NCI-H2081 (cell line): Measurements from ENCODE around the gene ARHGEF38.
"Not testable (repeated sequence)": the region's sequence is repeated elsewhere in the genome, so short reads cannot be mapped to it uniquely, and the experiment has no call there.

Experiments used
- DNase-seq, 2 experiments: peaks; one replicate each; lab custom pipeline; 2025; lab: John Stamatoyannopoulos, UW

ARHGEF38 gene

DNA sequence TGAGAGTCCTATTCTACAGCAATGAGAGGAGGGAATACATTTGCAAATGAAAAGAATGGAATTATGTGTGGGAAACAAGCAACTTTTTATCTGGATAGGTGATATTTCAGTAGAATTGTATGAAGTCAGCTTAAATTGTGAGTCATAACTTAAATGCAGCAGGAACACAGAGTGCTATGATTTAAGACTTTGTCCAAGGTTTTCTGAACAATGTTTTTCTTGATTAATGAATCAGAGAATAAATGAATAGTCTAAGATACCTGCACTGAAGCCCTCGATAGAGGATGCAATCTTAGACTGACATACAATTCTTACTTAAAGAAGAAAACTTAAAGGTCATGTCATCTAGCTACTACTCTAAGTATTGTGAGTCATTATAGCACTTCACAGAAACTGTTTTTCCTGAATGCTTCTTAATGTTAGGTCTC, 8.0 kb downstream of the ARHGEF38 start:
- no peak for DNase-seq

DNA sequence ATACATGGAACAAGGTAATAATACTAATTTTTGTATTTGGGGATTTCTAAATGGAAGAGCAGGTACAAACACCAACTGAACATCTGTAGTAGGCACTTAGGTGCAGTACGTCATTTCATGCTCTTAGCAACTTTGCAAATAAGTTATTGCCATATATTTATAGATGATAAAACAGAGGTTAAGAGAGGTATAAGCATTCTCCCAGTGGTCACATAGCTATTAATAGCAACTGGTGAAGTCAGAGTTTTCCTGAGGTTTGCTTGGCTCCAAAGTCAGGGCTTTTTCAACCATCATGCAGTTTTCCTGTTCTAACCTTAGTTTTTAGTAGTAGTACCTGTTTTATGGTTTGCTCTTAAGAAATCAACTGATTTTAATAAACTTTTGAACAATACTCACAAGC, 10.9 kb downstream of the ARHGEF38 start:
- no peak for DNase-seq

DNA sequence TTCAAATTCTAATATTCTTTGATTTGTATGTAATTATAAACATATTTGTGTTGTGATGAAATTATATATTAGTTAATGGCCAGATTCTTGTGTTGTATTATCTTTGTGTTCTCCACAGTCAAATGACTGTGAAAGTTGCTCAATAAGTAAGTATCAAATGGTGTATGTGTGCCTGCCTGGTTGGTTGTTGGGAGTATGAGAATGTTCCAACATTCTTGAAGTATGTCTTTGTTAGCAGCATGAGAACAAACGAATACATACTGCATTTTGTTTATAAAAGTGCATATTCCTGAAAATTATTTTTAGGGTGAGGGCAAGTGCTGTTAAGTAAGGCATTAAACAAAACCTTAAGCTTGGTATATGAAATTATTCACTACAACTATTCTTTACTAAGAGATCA, 16.2 kb downstream of the ARHGEF38 start:
- no peak for DNase-seq

DNA sequence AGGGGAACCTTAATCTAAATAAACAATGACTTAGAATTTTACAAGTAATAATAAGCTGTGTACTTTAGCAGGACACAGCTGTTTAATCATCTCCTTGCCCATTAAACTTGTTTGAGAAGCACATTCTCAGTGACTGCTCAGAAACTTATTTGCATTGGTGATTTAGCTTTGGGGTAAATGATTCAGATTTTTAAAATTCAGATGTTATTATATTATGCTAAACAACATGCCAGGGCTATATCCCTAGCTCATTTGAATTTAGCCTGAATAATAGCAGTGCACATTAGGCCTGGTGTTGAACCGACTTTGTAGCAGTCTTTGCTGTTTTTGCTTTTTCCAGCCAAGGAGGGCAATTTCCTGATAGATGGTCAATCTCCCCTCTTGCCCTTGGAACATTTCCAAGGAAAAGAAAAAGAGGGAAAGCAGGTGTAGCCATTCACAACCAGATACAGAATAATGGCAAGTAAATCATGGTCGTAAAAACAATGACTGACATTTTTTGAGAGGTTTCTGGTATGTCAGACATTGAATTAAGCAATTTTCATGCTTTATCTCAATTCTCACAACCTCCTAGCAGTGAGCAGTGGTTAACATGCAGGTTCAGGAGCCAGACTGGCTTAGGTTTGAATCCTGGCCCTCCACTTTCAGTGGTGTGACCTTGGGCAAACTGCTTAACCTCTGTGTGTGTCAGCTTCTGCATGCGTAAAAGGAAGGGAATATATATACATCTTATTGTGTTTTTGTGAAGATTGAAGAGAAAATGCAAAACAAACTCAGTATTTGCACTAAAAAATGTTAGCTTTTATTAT, 16.8 kb downstream of the ARHGEF38 start:
- peak in 1 of 2 experiments; percentile 18 for DNase-seq

DNA sequence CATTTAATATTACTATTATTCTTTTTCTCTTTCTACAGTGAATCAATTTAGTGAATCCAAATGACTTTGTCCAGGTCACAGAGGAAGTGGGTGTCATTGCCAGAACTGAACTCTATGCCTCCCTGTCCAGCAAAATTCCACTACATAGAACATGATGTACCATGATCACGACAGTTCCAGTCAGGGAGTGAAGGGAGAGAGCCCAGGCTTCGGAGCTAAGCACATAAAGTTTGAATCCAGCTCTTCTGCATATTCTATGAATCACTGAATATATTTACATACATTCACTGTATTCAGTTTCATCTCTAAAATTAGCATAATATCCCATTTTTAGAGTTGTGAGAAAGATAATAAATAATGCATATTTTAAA, 17.4 kb downstream of the ARHGEF38 start:
- DNase-seq: no peak

DNA sequence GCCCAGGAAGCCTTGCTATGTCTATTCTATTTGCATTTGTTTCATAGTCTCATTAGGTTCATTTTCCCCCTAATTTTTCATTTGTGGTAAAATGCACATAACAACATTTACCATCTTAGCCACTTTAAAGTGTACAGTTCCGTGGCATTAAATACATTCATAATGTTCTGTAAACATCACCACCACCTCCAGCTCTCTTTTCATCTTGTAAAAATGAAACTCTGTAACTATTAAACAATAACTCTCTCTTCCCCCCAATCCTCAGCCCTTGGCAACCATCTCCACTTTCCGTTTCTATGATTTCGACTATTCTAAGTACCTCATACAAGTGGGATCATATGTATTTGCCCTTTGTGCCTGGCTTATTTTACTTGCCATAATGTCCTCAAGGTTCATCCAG, 19.9 kb downstream of the ARHGEF38 start:
- DNase-seq: no peak

DNA sequence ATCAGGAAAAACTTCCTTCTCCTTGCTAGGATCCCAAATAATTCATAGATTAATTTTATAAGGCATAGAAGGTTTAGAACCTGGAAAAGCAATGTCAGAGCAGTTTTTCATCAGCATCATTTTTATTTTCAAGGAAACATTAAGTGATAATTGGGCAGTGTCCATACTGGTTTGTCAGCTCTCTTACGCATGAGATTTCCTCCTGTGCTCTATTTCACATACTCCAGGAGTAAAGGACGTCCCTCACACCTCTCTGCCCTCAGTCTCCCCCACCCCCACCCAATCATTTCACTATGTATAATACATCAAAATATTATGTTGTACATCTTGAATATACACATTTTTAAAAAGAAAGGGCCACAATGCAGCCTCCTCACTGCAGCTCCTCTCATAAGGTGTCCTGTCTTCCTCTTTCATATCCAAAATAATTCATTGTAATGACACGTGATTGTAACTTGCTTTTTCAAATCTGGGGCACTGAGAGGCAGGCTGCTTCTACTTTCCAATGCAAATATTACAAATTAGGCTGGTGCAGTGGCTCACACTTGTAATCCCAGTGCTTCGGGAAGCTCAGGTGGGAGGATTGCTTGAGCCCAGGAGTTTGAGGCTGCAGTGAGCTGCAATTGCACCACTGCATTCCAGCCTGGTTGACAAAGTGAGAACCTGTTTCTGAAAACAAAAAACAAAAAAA, 34.4 kb downstream of the ARHGEF38 start:
- no peak for DNase-seq

DNA sequence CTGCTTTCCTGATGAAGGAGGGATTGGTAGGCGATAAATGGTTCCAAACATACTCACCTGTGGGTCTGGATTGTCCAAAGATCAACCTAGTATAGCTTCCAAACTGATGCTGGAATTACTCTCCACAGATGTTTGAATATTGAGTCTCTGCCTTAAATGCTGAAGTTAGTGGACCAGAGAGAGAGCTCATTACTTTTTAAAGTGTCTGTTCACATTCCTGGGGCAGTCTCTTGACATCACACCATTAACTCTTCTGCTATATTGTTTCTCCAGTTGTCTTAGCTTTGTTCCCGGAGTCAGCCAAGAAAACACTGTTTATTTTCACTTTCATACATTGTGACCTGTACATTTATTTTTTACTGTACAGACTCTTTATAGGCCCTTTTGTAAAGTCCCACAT, 35.4 kb downstream of the ARHGEF38 start:
- DNase-seq: no peak

DNA sequence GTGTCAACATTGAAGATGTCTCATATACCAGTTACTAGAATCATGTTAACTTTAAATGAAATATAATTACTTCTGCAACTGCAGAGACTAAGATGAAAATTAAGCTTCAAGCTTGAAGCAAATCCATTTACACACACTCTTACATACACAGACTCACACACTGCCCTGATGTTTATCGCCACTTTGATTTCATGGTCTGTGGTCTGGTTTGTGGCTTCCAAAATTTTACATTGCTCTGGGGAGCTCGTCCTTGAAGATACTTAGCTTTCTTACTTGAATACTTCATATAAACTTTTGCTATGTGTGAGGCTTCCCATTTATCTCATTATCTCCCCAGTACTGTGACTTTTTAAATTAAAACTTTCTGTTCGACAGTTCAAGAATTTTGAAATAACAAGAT, 35.8 kb downstream of the ARHGEF38 start:
- DNase-seq: no peak

DNA sequence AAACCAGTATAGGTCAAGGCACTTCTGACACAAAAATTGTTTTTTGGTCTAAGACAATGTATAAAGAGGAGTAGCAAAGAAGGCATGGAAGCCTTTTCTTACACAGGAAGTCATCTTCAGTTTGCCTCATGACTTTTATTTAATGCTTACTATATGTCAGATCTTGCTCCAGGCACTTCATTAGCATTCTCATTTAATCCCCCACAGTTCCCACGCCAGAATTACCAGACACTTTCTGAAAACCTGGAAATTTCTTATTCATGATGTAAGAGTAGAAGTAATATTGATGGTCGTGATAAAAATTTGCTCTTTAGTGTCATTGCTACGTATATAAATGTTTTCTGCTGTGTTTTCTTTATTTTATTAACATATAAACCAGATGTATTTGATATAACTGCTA, 39.2 kb downstream of the ARHGEF38 start:
- DNase-seq: no peak

DNA sequence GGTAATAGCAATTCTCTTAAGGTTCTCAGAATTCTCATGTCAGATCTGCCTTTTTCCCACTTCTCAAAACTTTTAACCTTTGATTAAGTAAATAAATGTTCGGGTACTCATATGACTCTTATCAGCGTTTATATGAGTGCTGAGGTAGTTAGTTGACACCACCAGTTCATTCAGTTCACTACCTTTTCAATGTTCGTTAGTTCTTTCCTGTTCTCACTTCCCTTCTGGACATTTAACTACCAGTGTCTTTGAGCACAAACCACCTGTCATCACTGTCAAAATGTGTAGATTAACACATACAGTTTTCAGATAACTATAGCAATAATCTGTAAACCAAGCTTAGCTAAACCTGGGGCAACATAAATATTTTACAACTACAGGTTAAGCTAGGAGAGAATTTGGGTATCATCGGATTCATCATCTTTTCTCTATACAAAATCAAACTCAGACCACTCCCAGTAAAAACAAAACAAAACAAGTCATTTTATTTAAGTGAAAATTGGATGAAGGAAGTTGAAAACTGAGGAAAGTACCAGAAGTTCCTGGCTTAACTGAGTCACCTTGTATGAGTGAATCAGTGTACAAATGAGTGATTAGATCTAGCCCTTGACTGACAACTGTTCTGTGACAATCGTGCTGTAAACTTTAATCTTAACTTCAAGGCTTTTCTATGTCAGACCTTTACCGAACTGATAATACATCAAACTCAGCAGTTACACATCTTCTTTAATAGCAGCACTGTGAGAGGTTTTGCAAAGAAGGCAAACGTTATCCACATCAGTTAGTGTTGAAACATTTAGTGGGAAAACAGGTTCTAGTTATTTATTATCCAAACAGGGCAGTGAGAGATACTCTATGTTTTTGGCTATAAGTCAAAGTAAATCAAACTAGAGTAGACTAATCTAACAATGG, 41.9 kb downstream of the ARHGEF38 start:
- DNase-seq: no peak

DNA sequence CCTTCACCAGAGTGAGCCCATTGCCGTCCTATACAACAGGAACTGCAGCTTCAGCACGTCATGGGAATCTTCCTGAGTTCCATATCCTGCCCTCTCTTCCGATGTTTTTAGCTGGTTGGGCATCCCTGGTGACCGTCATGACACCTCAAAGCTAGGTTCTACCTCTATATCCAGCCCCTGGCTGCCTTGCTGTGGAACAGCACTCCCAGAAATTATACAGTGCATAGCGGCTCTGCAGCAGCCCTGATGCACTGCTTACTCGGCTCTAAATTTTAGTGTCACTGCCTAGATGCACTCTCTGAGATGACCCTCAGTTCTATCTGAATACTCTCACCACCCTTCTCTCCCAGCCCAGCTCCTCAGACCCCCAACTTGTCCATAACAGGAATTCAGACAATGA, 44.3 kb downstream of the ARHGEF38 start:
- DNase-seq: no peak

DNA sequence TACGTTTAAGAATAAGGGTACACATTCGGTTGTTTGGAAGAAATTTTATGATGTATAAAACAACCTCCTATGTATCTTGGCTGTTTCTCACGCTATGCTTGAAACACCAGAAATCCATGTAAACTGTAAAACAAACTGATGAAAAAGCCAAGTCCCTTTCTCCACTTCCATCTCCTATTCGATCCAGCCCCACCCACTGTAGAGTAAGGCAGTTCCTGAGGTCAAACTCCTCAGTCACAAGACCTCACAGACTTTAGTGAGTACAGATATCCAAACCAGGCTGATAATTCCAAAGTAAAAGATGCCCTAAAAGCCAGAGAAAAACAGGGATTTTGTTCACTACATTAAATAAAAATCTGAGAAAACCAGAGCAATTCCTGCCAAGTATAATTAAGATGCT, 45.6 kb downstream of the ARHGEF38 start:
- no peak for DNase-seq

DNA sequence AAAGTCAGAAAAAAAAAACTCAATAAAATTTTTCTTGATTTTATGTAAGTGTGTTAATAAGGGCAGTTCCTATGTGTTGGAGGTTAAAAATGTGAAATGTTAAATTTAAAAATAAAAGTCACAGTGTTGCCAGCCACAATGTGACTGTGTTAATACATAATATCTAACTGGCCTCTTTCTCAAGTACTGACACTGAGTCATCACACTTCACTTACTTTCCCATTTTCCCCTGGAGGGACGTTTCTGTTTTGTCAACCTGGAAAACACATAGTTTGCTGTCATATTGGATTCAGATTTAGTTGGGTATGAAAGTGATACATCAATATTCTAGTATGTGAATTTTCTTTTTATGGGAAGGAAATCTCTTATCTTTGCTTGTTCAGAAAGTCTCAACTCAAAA, 46.4 kb downstream of the ARHGEF38 start:
- no peak for DNase-seq

DNA sequence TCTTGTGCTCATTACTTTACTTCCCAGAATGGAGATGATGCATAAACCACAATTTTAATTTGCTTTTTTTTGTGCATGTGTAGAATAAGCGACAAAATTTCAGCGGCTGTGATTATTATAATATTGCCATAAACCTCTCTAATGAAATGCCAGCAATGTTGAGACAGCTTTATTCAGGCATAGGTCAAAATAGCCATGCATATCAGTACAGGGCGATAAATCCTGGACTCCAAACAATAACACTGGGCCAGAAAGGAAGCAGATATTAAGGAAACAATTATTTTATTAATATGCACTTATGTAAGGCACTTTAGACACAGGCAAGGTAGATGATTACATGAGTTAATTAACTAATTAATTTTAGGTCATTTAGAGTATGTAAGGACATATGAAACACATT, 47.1 kb downstream of the ARHGEF38 start:
- DNase-seq: no peak

DNA sequence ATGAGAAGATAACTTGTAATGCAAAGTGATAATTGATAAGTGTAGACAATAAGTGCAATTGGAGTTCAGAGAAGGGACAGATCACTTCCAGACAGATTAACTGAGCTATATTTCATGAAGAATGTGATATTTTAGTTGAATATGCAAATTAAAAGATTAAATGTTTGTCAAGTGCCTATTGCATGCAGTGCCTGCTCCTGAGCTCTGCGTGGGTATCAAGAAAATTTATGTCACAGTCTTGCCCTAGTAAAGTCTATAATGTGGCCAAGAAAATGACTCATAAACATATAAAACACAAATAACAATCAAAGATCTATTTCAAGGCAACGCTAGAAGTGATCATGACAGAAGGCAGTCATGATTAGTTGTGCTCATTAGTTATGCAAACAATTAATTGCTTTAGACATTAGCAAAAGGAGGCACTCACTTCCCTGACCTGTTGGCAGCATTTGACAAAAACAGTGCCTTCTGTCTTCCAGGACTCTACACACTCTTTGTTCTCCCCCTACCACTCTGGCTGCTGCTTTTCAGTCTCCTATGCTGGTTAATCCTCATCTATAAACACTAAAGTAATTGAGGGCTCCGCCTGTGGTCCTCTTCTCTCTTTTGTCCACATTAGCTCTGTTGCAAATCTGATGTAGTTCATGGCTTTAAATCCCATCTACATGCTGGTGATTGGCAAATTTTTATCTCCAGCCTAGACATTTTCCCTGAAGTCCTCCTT, 47.7 kb downstream of the ARHGEF38 start:
- no peak for DNase-seq

DNA sequence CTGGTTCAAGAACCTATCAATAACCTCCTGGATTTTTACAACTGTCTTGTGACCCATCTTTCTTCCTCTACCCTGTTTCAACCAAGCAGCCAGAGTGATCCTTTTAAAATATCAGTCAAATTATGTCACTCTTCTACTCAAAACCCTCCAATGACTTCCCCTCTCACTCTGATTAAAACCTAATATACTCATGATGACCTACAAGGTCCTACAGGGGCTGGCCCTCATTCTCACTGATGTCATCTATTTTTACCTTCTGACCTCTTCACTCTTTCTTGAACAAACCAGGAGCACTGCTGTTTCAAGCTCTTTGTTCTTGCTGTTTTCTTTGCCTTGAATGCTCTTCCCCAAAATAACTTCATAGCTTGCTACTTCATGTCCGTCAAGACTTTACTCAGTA, 48.5 kb downstream of the ARHGEF38 start:
- DNase-seq: no peak

DNA sequence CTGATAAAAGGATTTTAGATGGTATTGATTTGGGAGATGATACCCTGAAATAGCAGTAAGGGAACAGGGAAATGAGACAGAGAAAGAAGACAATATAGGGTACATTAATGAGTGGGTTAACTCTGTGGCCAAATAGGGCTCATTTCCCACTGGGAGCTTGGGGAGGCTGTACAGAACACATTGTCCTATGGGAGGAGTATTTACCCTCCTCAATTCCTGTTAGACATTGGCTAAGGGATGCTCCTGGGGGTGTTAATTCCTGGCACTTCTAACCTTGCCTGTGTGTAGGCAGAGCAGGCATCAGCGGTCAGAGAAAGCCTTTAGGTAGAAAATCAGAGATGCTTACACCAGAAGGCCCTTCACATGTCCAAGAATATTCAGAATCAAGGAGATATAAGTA, 49.0 kb downstream of the ARHGEF38 start:
- DNase-seq: no peak

DNA sequence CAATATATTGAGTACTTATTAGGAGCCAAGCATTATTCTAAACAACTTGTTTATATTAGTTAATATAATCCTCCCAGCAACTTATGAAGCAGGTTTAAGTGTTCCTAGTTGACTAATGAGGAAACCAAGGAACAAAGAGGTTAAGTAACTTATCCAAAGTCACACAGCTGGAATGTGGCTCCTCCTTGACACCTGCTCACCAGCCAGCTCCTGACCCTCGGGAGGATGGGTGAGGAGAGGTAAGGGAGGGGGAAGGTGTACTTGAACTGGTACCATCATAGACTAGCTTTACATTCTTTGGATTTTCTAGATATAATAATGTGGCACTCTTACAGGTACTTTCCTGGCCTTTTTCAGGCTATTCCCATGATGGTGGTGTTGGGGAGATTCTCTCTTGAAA, 50.7 kb downstream of the ARHGEF38 start:
- no peak for DNase-seq

DNA sequence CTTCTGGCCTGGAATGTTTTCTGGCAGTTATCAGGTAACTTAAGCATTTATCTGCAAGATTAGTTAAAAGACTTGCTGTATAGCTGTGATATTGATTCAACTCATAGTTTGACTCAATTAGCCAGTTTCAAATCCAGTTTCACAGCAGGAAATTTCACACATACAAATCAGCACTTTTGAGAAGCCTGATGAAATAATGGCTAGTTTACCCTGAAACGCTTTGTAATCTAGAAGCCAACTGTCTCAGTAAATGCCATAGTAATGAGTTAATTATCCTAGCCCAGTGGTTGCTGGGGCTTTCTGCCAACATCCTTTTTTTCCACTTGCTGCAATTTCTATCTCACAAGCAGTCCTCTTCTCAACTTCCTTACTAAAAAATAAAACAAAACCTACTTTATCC, 53.1 kb downstream of the ARHGEF38 start:
- DNase-seq: peak in 1 of 2 experiments; percentile 54

DNA sequence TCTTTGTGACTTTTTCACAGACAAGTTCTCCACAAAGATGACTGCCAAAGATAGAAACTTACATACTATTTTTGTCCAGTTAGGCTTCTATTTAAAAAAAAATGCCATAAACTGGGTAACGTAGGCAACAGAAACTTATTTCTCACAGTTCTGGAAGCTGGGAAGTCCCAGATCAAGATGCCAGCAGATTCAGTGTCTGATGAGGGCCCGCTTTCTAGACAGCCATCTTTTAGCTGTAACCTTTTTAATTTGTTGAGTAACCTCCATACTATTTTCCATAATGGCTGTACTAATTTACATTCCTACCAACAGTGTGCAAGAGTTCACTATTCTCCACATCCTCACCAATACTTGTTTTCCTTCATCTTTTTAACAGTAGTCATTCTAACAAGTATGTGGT, 55.5 kb downstream of the ARHGEF38 start:
- DNase-seq: no peak

DNA sequence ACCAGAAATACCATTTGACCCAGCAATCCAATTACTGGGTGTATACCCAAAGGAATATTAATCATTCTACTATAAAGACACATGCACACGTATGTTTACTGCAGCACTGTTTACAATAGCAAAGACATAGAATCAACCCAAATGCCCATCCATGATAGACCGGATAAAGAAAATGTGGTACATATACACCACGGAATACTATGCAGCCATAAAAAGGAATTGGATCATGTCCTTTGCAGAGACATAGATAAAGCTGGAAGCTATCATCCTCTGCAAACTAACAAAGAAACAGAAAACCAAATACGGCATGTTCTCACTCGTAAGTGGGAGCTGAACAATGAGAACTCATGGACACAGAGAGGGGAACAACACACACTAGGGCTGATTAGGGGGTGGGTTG, 57.4 kb downstream of the ARHGEF38 start:
- not testable (repeated sequence) for DNase-seq
